ENCODE data around the gene FOXQ1.

FOXQ1 gene

DNA sequence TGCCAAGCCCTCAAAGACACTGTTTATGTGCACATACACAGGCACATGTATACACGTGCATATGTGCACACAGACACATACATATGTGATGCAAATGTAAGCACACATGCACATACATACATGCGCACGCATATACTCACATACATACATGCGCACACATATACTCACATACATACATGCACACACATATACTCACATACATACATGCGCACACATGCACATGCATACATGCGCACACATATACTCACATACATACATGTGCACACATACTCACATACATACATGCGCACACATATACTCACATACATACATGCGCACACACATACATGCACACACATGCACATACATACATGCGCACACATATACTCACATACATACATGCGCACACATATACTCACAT, 20.5 kb upstream of the FOXQ1 start:
- H3K27ac ChIP-seq, result no peak overlapping the region
- TF ChIP-seq CTCF (IDR thresholded peaks at IDR 0.05) (no peak), ZFX (IDR thresholded peaks at IDR 0.05; ENCODE audit: borderline replicate concordance) (no peak)

DNA sequence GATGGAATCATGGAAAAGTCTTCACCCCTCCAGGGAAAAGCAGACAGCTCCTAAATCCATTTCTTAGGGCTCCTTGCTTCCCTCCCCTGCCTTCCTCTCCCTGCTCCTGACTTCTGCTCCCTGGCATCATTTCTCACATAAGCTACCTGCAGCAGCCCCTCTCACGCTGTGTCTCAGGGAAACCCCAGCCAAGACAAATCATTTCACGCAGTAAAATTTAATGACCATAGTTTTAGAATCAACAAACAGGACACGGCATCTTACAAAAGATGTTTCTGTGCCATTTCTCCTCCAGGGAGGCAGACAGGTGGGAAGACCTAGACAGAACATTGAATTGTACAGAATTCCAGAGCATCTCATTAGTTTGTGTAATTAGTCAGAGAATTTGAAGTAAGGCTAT, 16.5 kb upstream of the FOXQ1 start:
- H3K27ac ChIP-seq, result no peak overlapping the region
- TF ChIP-seq CTCF (IDR thresholded peaks at IDR 0.05), result no peak
- TF ChIP-seq ZFX (IDR thresholded peaks at IDR 0.05; ENCODE audit: borderline replicate concordance), result no peak

DNA sequence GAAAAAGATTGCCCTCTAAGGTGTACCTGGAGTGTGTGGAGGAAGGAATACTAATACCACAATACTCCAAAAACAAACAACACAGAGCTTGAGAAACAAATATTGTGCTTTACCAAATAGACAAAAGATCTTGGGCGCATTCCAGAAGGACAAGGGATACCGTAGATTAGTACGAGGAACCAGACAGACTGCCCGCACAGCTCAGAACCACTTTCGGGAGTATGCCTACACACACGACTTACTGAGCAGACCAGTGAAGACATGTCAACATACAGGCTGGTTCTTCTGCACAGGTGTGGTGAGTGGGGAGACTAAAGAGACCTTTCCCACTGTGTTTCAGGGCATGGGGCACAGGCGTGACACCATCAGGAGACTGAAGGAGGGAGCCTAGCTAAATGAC, 15.8 kb upstream of the FOXQ1 start:
- no peak overlapping the region for H3K27ac ChIP-seq
- TF ChIP-seq CTCF (IDR thresholded peaks at IDR 0.05) (no peak), ZFX (IDR thresholded peaks at IDR 0.05; ENCODE audit: borderline replicate concordance) (no peak)

DNA sequence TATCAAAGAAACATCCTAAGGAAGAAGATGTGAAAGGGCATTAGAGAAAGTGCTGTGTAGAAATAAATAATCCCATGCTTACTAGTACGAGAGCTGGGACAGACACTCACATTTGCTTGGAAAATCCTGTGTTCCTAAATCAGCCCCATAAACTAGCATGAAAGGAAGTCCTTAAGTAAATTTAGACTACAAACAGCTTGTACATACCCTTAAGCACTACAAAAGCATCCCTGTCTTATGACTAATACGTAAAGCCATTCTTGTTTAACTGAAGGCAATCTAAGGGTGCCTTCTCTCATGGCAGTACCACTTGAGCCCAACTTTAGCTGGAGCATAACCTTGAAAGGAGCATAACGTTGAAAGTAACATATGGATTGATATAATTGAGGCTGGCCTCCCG, 15.4 kb upstream of the FOXQ1 start:
- H3K27ac ChIP-seq, result no peak overlapping the region
- TF ChIP-seq ZFX (IDR thresholded peaks at IDR 0.05; ENCODE audit: borderline replicate concordance) (no peak), CTCF (IDR thresholded peaks at IDR 0.05) (no peak)

GRCh38 chr6:1297746-1298145, 14.2 kb upstream of the FOXQ1 start:
- no peak for TF ChIP-seq CTCF (IDR thresholded peaks at IDR 0.05)
- no peak for TF ChIP-seq ZFX (IDR thresholded peaks at IDR 0.05; ENCODE audit: borderline replicate concordance)
- H3K27ac ChIP-seq, result no peak overlapping the region

DNA sequence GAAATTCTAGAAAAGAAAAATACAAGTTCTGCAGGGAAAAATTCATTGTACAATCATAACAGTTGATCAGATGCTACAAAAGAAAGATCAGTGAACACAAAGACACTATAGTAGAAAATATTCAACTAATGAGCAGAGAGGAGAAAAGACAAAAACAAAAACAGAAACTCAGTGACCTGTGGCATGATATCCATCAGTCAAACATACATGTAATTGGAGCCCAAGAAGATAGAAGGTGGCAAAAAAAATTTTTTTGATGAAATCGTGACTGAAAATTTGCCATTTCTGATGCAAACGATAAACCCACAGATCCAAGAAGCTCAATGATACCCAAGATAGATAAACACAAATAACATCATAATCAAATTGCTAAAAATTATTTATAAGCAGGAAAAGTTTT, 13.1 kb upstream of the FOXQ1 start:
- H3K27ac ChIP-seq, result no peak overlapping the region
- TF ChIP-seq ZFX (IDR thresholded peaks at IDR 0.05; ENCODE audit: borderline replicate concordance) (no peak), CTCF (IDR thresholded peaks at IDR 0.05) (no peak)

DNA sequence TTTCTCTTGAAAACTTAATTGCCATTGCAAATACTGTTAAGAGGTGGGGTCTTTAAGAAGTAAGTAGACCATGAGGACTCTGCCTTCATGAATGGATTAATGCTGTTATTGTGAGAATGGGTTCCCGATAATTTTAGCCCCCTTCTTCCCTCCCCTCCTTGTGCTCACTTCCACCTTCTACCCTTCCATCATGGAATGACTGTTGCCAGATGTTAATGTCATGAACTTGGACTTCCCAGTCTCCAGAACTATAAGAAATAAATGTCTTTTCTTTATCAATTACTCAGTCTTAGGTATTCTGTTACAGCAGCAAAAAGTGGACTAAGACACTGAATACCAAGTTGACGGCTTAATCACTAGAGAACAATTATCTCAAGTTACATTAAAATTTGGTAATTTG, 5.8 kb upstream of the FOXQ1 start:
- H3K27ac ChIP-seq, result no peak overlapping the region
- TF ChIP-seq ZFX (IDR thresholded peaks at IDR 0.05; ENCODE audit: borderline replicate concordance), result no peak
- no peak for TF ChIP-seq CTCF (IDR thresholded peaks at IDR 0.05)

Measured in 22Rv1 (cell line).